ENCODE data around the gene NCOA3. TPM values are rescaled to one million over a fixed set of nuclear protein-coding genes. Genes with fewer than 3 reads are reported as not detected.
"Not testable (repeated sequence)": the region's sequence is repeated elsewhere in the genome, so short reads cannot be mapped to it uniquely, and the experiment has no call there.

NCOA3 gene
- total RNA-seq, 6 donors from 2014 or later: 27.9 to 54.7 (median 38.9) TPM

DNA sequence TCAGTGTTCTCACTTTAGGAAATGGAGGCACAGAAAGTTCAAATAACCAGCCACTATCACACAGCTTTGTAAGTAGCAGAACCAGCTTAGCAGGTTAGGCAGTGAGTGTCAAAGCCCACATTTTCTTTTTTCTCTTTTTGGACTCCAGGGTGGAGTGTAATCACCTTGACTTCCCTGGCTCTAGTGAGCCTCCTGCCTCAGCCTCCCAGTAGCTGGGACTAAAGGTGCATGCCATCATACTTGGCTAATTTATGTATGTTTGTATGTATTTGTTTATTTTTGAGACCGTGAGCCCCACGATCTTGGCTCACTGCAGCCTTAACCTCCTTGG lies 7.8 kb upstream of the NCOA3 start:
- peaks cover 17 to 24% (median 21%) of the 10 kb centered on the region in 4 donors for H3K4me1 ChIP-seq
- H3K27ac ChIP-seq: peak overlapping the region; percentile 47 to 79 (median 64)
- H3K36me3 ChIP-seq: no peaks in the 10 kb centered on the region
- TF ChIP-seq POLR2A (IDR thresholded peaks at IDR 0.05) (no peak), POLR2AphosphoS5 (IDR thresholded peaks at IDR 0.05) (no peak), EP300 (IDR thresholded peaks at IDR 0.05) (peak in 1 of 4 donors; percentile 23)
- TF ChIP-seq, protein P1, sequence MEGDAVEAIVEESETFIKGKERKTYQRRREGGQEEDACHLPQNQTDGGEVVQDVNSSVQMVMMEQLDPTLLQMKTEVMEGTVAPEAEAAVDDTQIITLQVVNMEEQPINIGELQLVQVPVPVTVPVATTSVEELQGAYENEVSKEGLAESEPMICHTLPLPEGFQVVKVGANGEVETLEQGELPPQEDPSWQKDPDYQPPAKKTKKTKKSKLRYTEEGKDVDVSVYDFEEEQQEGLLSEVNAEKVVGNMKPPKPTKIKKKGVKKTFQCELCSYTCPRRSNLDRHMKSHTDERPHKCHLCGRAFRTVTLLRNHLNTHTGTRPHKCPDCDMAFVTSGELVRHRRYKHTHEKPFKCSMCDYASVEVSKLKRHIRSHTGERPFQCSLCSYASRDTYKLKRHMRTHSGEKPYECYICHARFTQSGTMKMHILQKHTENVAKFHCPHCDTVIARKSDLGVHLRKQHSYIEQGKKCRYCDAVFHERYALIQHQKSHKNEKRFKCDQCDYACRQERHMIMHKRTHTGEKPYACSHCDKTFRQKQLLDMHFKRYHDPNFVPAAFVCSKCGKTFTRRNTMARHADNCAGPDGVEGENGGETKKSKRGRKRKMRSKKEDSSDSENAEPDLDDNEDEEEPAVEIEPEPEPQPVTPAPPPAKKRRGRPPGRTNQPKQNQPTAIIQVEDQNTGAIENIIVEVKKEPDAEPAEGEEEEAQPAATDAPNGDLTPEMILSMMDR (IDR thresholded peaks at IDR 0.05): no peak
- 32 to 37% methylated on average over 2 of the region's 2 CpGs for WGBS, 2 donors
- peak in 1 of 2 donors; percentile 50 for ATAC-seq (ENCODE audit: low FRiP score in 2 of 2)
- H3K9me3 ChIP-seq: no peaks in the 10 kb centered on the region
- DNase-seq: peak in 1 of 2 donors; percentile 35
- H3K4me3 ChIP-seq: no peak overlapping the region
- H3K27me3 ChIP-seq: no peaks in the 10 kb centered on the region

DNA sequence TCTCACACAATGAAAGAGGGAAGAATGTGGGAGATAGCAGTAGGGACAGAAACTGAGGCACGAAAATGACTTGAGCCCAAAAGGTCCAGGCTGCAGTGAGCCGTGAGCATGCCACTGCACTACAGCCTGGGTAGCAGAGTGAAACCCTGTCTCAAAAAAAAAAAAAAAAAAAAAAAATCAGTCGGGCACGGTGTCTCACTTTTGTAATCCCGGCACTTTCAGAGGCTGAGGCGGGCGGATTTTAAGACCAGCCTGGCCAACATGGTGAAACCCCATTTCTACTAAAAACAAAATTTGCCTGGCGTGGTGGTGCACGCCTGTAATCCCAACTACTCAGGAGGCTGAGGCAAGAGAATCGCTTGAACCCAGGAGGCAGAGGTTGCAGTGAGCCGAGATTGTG lies 7.1 kb upstream of the NCOA3 start:
- not testable (repeated sequence) for ATAC-seq (ENCODE audit: low FRiP score in 2 of 2); DNase-seq; H3K36me3 ChIP-seq; H3K4me3 ChIP-seq; H3K9me3 ChIP-seq; H3K27me3 ChIP-seq
- peak overlapping the region in 3 of 4 donors; percentile 47 to 79 (median 74) for H3K27ac ChIP-seq
- peaks cover 17 to 22% (median 20%) of the 10 kb centered on the region in 4 donors for H3K4me1 ChIP-seq
- WGBS, 2 donors: 93 to 94% methylated on average over 11 of the region's 11 CpGs

DNA sequence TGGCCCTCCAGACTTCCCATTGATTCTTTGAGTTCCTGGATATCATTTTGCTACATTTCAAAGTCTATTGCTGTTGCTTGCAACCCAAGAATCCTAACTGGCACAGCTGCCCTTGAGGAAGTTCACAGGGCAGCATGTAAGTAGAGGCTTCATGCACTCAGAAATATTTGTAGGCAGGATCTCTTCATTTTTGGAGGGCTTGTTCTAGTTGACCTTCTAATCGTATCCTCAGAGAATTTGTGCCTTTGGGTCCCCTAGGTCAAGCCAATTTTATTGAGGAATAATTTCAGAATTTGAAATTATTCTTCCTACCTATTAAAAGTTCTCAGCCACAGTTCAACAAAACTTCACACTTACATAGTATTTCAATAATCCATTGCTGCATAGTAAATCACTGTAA lies 5.6 kb upstream of the NCOA3 start:
- ATAC-seq (ENCODE audit: low FRiP score in 2 of 2) (no peak), DNase-seq (no peak)
- H3K9me3 ChIP-seq: no peaks in the 10 kb centered on the region
- peaks cover 17 to 20% (median 20%) of the 10 kb centered on the region in 4 donors for H3K4me1 ChIP-seq
- H3K36me3 ChIP-seq: no peaks in the 10 kb centered on the region
- no peak overlapping the region for H3K27ac ChIP-seq
- no peak overlapping the region for H3K4me3 ChIP-seq
- WGBS, 2 donors: 86 to 100% methylated on average over 1 of the region's 1 CpG
- TF ChIP-seq POLR2A (IDR thresholded peaks at IDR 0.05) (no peak), EP300 (IDR thresholded peaks at IDR 0.05) (no peak), POLR2AphosphoS5 (IDR thresholded peaks at IDR 0.05) (no peak)
- TF ChIP-seq, protein P1 (IDR thresholded peaks at IDR 0.05): no peak
- H3K27me3 ChIP-seq: no peaks in the 10 kb centered on the region

DNA sequence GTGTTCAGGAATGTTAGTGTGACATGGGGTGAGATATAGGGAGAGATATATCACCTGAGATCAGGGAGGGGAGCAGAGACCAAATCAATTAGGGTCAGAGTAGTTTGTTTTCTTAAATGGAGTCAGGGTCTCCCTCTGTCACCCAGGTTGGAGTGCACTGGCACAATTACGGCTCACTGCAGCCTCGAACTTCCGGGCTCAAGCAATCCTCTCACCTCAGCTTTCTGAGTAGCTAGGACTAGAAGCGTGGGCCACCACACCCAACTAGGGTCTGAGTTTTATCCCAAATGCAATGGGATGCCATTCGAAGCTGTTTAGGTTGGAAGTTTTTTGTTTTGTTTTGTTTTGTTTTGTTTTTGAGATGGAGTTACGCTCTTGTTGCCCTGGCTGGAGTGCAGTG lies 3.1 kb upstream of the NCOA3 start:
- 90 to 91% methylated on average over 6 of the region's 6 CpGs for WGBS, 2 donors
- ATAC-seq (ENCODE audit: low FRiP score in 2 of 2) (no peak), DNase-seq (no peak)
- Histone ChIP-seq H3K9me3 (no peaks in the 10 kb centered on the region), H3K36me3 (no peaks in the 10 kb centered on the region), H3K27ac (no peak overlapping the region), H3K27me3 (no peaks in the 10 kb centered on the region), H3K4me1 (peaks cover 11 to 20% (median 15%) of the 10 kb centered on the region in 4 donors), H3K4me3 (no peak overlapping the region)
- no peak for TF ChIP-seq POLR2AphosphoS5 (IDR thresholded peaks at IDR 0.05)
- no peak for TF ChIP-seq EP300 (IDR thresholded peaks at IDR 0.05)
- TF ChIP-seq POLR2A (IDR thresholded peaks at IDR 0.05): no peak
- TF ChIP-seq, protein P1 (IDR thresholded peaks at IDR 0.05): no peak

DNA sequence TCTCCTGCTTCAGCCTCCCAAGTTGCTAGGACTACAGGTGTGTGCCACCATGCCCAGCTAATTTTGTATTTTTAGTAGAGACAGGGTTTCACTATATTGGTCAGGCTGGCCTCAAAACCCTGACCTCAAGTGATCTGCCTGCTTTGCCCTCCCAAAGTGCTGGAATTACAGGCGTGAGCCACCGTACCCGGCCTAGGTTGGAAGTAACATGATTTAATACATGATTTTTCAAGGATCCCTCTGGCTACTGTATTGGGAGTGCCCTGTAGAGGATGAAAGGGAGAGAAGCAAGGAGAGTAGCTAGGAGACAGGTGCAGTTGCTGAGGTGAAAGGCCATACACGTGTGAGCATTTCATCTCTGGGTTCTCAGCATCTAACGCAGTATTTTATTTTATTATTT lies 2.6 kb upstream of the NCOA3 start:
- Histone ChIP-seq H3K9me3 (no peaks in the 10 kb centered on the region), H3K4me3 (no peak overlapping the region), H3K27ac (no peak overlapping the region), H3K4me1 (peaks cover 8 to 16% (median 13%) of the 10 kb centered on the region in 4 donors), H3K27me3 (no peaks in the 10 kb centered on the region), H3K36me3 (no peaks in the 10 kb centered on the region)
- 97 to 98% methylated on average over 5 of the region's 5 CpGs for WGBS, 2 donors
- ATAC-seq (ENCODE audit: low FRiP score in 2 of 2) (no peak), DNase-seq (no peak)
- TF ChIP-seq POLR2AphosphoS5 (IDR thresholded peaks at IDR 0.05): no peak
- TF ChIP-seq POLR2A (IDR thresholded peaks at IDR 0.05): no peak
- no peak for TF ChIP-seq EP300 (IDR thresholded peaks at IDR 0.05)
- TF ChIP-seq, protein P1 (IDR thresholded peaks at IDR 0.05): no peak

DNA sequence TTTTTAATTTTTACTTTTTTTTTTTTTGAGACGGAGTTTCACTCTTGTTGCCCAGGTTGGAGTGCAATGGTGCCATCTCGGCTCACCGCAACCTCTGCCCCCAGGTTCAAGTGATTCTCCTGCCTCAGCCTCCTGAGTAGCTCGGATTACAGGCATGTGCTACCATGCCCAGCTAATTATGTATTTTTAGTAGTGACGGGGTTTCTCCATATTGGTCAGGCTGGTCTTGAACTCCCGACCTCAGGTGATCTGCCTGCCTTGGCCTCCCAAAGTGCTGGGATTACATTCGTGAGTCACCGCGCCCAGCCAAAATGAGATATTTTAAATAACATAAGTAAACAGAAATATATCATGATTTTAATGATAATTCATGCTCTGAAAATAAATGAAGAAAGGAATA lies 1.6 kb upstream of the NCOA3 start:
- not testable (repeated sequence) for DNase-seq
- peak overlapping the region in 1 of 4 donors; percentile 97 for H3K27ac ChIP-seq
- 95 to 96% methylated on average over 9 of the region's 9 CpGs for WGBS, 2 donors

More for the DNA sequence above, 1.6 kb upstream of the NCOA3 start:
- H3K4me1 ChIP-seq: peaks cover 8 to 17% (median 12%) of the 10 kb centered on the region in 4 donors
- not testable (repeated sequence) for ATAC-seq (ENCODE audit: low FRiP score in 2 of 2); H3K4me3 ChIP-seq; H3K9me3 ChIP-seq; H3K36me3 ChIP-seq; H3K27me3 ChIP-seq
